CD14-positive monocyte (primary cell): ENCODE results near the gene NPTX2. TPM values are rescaled to one million over a fixed set of nuclear protein-coding genes. Genes with fewer than 3 reads are reported as not detected.

Experiments
- DNase-seq, 3 donors: peaks; one replicate each; pipeline ENCODE4 v3.0.0-alpha.2; 2011 to 2022
- H2AFZ ChIP-seq: 2 replicates; pipeline ENCODE4 v1.6.0; 2012; ENCODE audit warnings: mild to moderate bottlenecking, low read depth, low read length, inconsistent platforms; ENCODE audit not compliant: insufficient read depth, poor library complexity, severe bottlenecking
- H3K27ac ChIP-seq, 2 donors: 1 replicate in 1 of 2; 2 replicates in 1 of 2; pipeline ENCODE4 v1.5.1; 2012 to 2013; ENCODE audit warnings: low read length in 2 of 2, control low read depth in 1 of 2, inconsistent platforms in 1 of 2, low read depth in 1 of 2, mild to moderate bottlenecking in 1 of 2
- H3K27me3 ChIP-seq, 2 donors: one replicate each; pipeline versions ENCODE4 v1.6.0 to v1.6.1; 2011 to 2013; ENCODE audit warnings: low read length in 2 of 2; ENCODE audit not compliant: control insufficient read depth in 2 of 2, insufficient read depth in 2 of 2
- H3K36me3 ChIP-seq, 2 donors: replicated peaks in 1 of 2; 1 replicate in 1 of 2; 2 replicates in 1 of 2; pipeline versions ENCODE4 v1.5.1 to v1.6.1; 2012 to 2013; ENCODE audit warnings: low read length in 2 of 2, control low read depth in 1 of 2, inconsistent platforms in 1 of 2, mild to moderate bottlenecking in 1 of 2; ENCODE audit not compliant: insufficient read depth in 2 of 2, control insufficient read depth in 1 of 2
- H3K4me1 ChIP-seq, 2 donors: 1 replicate in 1 of 2; 2 replicates in 1 of 2; pipeline versions ENCODE4 v1.5.1 to v1.6.1; 2012 to 2013; ENCODE audit warnings: low read length in 2 of 2, control low read depth in 1 of 2, inconsistent platforms in 1 of 2, mild to moderate bottlenecking in 1 of 2, moderate library complexity in 1 of 2; ENCODE audit not compliant: insufficient read depth in 2 of 2, control insufficient read depth in 1 of 2
- H3K4me2 ChIP-seq: replicated peaks from 2 replicates; pipeline ENCODE3; 2012; ENCODE audit warnings: low read length, moderate library complexity, mild to moderate bottlenecking; ENCODE audit not compliant: poor library complexity, severe bottlenecking; ENCODE audit errors: extremely low read depth
- H3K4me3 ChIP-seq, 3 experiments: fragments of 200-600 bp in 1 of 3; sonication (generic) in 1 of 3; replicated peaks in 1 of 3; 1 replicate in 2 of 3; 2 replicates in 1 of 3; pipeline ENCODE4 v1.5.1; 2011 to 2013; ENCODE audit warnings: low read length in 3 of 3, mild to moderate bottlenecking in 3 of 3, control low read depth in 2 of 3, low read depth in 2 of 3, inconsistent platforms in 1 of 3, moderate library complexity in 1 of 3
- H3K79me2 ChIP-seq: 2 replicates; pipeline ENCODE4 v1.6.0; 2012; ENCODE audit warnings: mild to moderate bottlenecking, control low read depth, inconsistent platforms, low read length, moderate library complexity; ENCODE audit not compliant: insufficient read depth
- H3K9ac ChIP-seq: 2 replicates; pipeline ENCODE4 v1.6.0; 2017; ENCODE audit warnings: low read length, mild to moderate bottlenecking; ENCODE audit not compliant: insufficient read depth, poor library complexity, severe bottlenecking
- H3K9me3 ChIP-seq, 2 donors: replicated peaks in 1 of 2; 1 replicate in 1 of 2; 2 replicates in 1 of 2; pipeline versions ENCODE4 v1.5.1 to v1.6.1; 2012 to 2013; ENCODE audit warnings: low read length in 2 of 2, control low read depth in 1 of 2; ENCODE audit not compliant: control insufficient read depth in 1 of 2, insufficient read depth in 1 of 2
- H4K20me1 ChIP-seq: 2 replicates; pipeline ENCODE4 v1.6.0; 2012; ENCODE audit warnings: mild to moderate bottlenecking, low read length, control low read depth, moderate library complexity; ENCODE audit not compliant: insufficient read depth
- H3K27ac Mint-ChIP-seq, 7 donors: one replicate each; pipeline ENCODE4 v1.8.0; 2020; ENCODE audit warnings: mild to moderate bottlenecking in 7 of 7, mixed read lengths in 7 of 7, moderate library complexity in 6 of 7, inconsistent platforms in 2 of 7
- H3K27me3 Mint-ChIP-seq, 3 donors: one replicate each; pipeline ENCODE4 v1.8.0; 2021 to 2022; ENCODE audit warnings: low read depth in 3 of 3, mild to moderate bottlenecking in 3 of 3, mixed read lengths in 3 of 3, moderate library complexity in 3 of 3, inconsistent platforms in 1 of 3
- H3K36me3 Mint-ChIP-seq, 2 donors: one replicate each; pipeline ENCODE4 v1.8.0; 2020; ENCODE audit warnings: mixed read lengths in 2 of 2, inconsistent platforms in 1 of 2, mild to moderate bottlenecking in 1 of 2
- H3K4me1 Mint-ChIP-seq: one replicate; pipeline ENCODE4 v1.8.0; 2020; ENCODE audit warnings: mild to moderate bottlenecking, mixed read lengths
- H3K4me3 Mint-ChIP-seq, 2 donors: one replicate each; pipeline ENCODE4 v1.8.0; 2020; ENCODE audit warnings: mild to moderate bottlenecking in 2 of 2, mixed read lengths in 2 of 2, moderate library complexity in 1 of 2
- H3K9me3 Mint-ChIP-seq, 7 donors: one replicate each; pipeline ENCODE4 v1.8.0; 2020 to 2022; ENCODE audit warnings: mixed read lengths in 7 of 7, mild to moderate bottlenecking in 6 of 7, moderate library complexity in 6 of 7, inconsistent platforms in 2 of 7
- CTCF ChIP-seq: fragments of 200-600 bp; IDR thresholded peaks from one replicate; pipeline ENCODE4 v1.8.0; 2022; ENCODE audit warnings: antibody characterized with exemption, mild to moderate bottlenecking
- WGBS: methylation state at CpG from one replicate; pipeline ENCODE4 v1.1.5; 2013; ENCODE audit warnings: missing lambda C conversion rate; ENCODE audit not compliant: insufficient coverage; 5-methylcytosine and 5-hydroxymethylcytosine counted together
- intact Hi-C, 2 donors: fragments of 100-400 bp; cut with micrococcal nuclease; formaldehyde crosslinking; loops; one replicate each; pipeline versions ENCODE4 v1.15.0 to v1.15.1; 2023
- polyA plus RNA-seq, 3 donors: library from polyadenylated mRNA; depleted of rRNA in 1 of 3; unstranded in 2 of 3; stranded (reverse) in 1 of 3; fragments of 300-500 nt in 2 of 3; fragments of >200 nt in 1 of 3; fragmentation: Illumina TruSeq in 2 of 3; gene quantifications; 1 replicate in 2 of 3; 2 replicates in 1 of 3; pipeline ENCODE4 v1.2.3, GENCODE V29; 2012 to 2021

NPTX2 gene
- polyA plus RNA-seq, 3 donors, result not detected

- H3K79me2 ChIP-seq, result no peaks in the 10 kb centered on the region
- no peak overlapping the region for H3K4me2 ChIP-seq
- TF ChIP-seq CTCF, result no peak
- no peak overlapping the region for H2AFZ ChIP-seq
- no peaks in the 10 kb centered on the region for H4K20me1 ChIP-seq
- H3K27ac ChIP-seq, result no peak overlapping the region
- H3K4me1 Mint-ChIP-seq, result peaks cover 8% of the 10 kb centered on the region
- H3K4me3 Mint-ChIP-seq, result no peak overlapping the region
- H3K27me3 Mint-ChIP-seq, result peaks cover 0 to 4% (median 4%) of the 10 kb centered on the region in 3 donors
- no peaks in the 10 kb centered on the region for H3K36me3 Mint-ChIP-seq
- peaks cover 0 to 6% of the 10 kb centered on the region in 2 donors for H3K4me1 ChIP-seq
- no peaks in the 10 kb centered on the region for H3K36me3 ChIP-seq
- DNase-seq, result no peak
- H3K4me3 ChIP-seq, result no peak overlapping the region
- peaks cover 0 to 14% (median 10%) of the 10 kb centered on the region in 7 donors for H3K9me3 Mint-ChIP-seq
- peaks cover 6 to 8% of the 10 kb centered on the region in 2 donors for H3K9me3 ChIP-seq
- intact Hi-C loops, result no loop called here
- H3K9ac ChIP-seq, result no peak overlapping the region
- no peak overlapping the region for H3K27ac Mint-ChIP-seq
- no CpG with 5 or more reads among the region's 2 CpGs for WGBS
- H3K27me3 ChIP-seq, result no peaks in the 10 kb centered on the region
Observed at GRCh38 chr7:98638853-98639252, 21.8 kb downstream of the NPTX2 start.

- Mint-ChIP-seq H3K9me3 (peaks cover 0 to 12% (median 10%) of the 10 kb centered on the region in 7 donors), H3K4me3 (no peak overlapping the region), H3K27me3 (peaks cover 0 to 4% (median 4%) of the 10 kb centered on the region in 3 donors), H3K27ac (no peak overlapping the region), H3K36me3 (no peaks in the 10 kb centered on the region), H3K4me1 (peaks cover 8% of the 10 kb centered on the region)
- H3K4me2 ChIP-seq, result no peak overlapping the region
- peaks cover 6 to 8% of the 10 kb centered on the region in 2 donors for H3K9me3 ChIP-seq
- intact Hi-C loops, result no loop called here
- H3K9ac ChIP-seq, result no peak overlapping the region
- no peak overlapping the region for H3K4me3 ChIP-seq
- 82% methylated on average over 9 of the region's 9 CpGs for WGBS
- no peak overlapping the region for H2AFZ ChIP-seq
- no peaks in the 10 kb centered on the region for H3K79me2 ChIP-seq
- H4K20me1 ChIP-seq, result no peaks in the 10 kb centered on the region
- no peak for DNase-seq
- TF ChIP-seq CTCF, result no peak
- peaks cover 0 to 6% of the 10 kb centered on the region in 2 donors for H3K4me1 ChIP-seq
- H3K27ac ChIP-seq, result no peak overlapping the region
- no peaks in the 10 kb centered on the region for H3K36me3 ChIP-seq
- no peaks in the 10 kb centered on the region for H3K27me3 ChIP-seq
Observed at GRCh38 chr7:98640375-98640774, 23.3 kb downstream of the NPTX2 start.
